Endothelial cell of umbilical vein (primary cell): Measurements from ENCODE around the gene NKIRAS1. TPM values are rescaled to one million over a fixed set of nuclear protein-coding genes. Genes with fewer than 3 reads are reported as not detected.

Experiments
- Bru-seq: library from RNA; stranded (reverse); fragments of 400-500 nt; gene quantifications from one replicate; lab custom pipeline; 2021; lab: Mats Ljungman, UMichigan
- BruChase-seq, 2 experiments: library from RNA; stranded (reverse); fragments of 400-500 nt; gene quantifications; one replicate each; lab custom pipeline; 2021; lab: Mats Ljungman, UMichigan
- BruUV-seq: library from RNA; stranded (reverse); fragments of 400-500 nt; replicated peaks from 2 replicates; lab custom pipeline; 2021; lab: Mats Ljungman, UMichigan
- CTCF ChIA-PET: fragments of 300-600, 350-600 bp; sonication (Branson Sonifier 250); formaldehyde crosslinking; loops from one replicate; lab custom pipeline; 2021; ENCODE audit warnings: antibody characterized with exemption, inconsistent platforms; lab: Charles Lee
- POLR2A ChIA-PET: fragments of 300-600, 350-600 bp; sonication (Branson Sonifier 250); formaldehyde crosslinking; loops from one replicate; lab custom pipeline; 2021; ENCODE audit warnings: antibody characterized with exemption, inconsistent platforms; lab: Charles Lee
- DNase-seq: peaks from one replicate; pipeline ENCODE4 v3.0.0-alpha.2; 2011; ENCODE audit warnings: low read depth, low spot score
- FAIRE-seq: peaks from 2 replicates; lab custom pipeline; 2011; peaks lifted over from hg19 to GRCh38; lab: Jason Lieb, UNC
- H2AFZ ChIP-seq: 2 replicates; pipeline ENCODE4 v1.6.0; 2012; ENCODE audit warnings: low read depth, low read length, control low read depth, inconsistent platforms
- H3K27ac ChIP-seq: 2 replicates; pipeline ENCODE4 v1.5.1; 2011; ENCODE audit warnings: low read depth, mild to moderate bottlenecking, control low read depth, low read length, moderate library complexity; ENCODE audit not compliant: insufficient read depth
- H3K27me3 ChIP-seq, 2 experiments: 2 replicates each; pipeline versions ENCODE4 v1.6.0 to v1.6.1; 2011; ENCODE audit warnings: low read length in 2 of 2, mixed read lengths in 1 of 2; ENCODE audit not compliant: control insufficient read depth in 2 of 2, insufficient read depth in 2 of 2
- H3K36me3 ChIP-seq, 2 experiments: 2 replicates in 1 of 2; 3 replicates in 1 of 2; pipeline ENCODE4 v1.5.1; 2011; ENCODE audit warnings: low read length in 2 of 2, mild to moderate bottlenecking in 1 of 2, moderate library complexity in 1 of 2; ENCODE audit not compliant: control insufficient read depth in 2 of 2, insufficient read depth in 2 of 2; ENCODE audit errors: extremely low read depth in 1 of 2
- H3K4me1 ChIP-seq: 3 replicates; pipeline ENCODE4 v1.5.1; 2011; ENCODE audit warnings: mild to moderate bottlenecking, low read length; ENCODE audit not compliant: control insufficient read depth, insufficient read depth; ENCODE audit errors: extremely low read depth
- H3K4me2 ChIP-seq: 2 replicates; pipeline ENCODE4 v1.6.1; 2011; ENCODE audit warnings: low read length, control low read depth, mixed read lengths; ENCODE audit not compliant: insufficient read depth
- H3K4me3 ChIP-seq, 3 experiments: fragments of 200-600 bp in 1 of 3; sonication (generic), shearing (Covaris generic) in 1 of 3; replicated peaks in 1 of 3; 2 replicates each; pipeline ENCODE4 v1.5.1; 2011 to 2016; ENCODE audit warnings: control low read depth in 3 of 3, low read length in 3 of 3, mild to moderate bottlenecking in 2 of 3, inconsistent platforms in 1 of 3, low read depth in 1 of 3, moderate library complexity in 1 of 3; ENCODE audit not compliant: insufficient read depth in 1 of 3
- H3K79me2 ChIP-seq: 2 replicates; pipeline ENCODE4 v1.6.0; 2012; ENCODE audit warnings: low read length, inconsistent platforms; ENCODE audit not compliant: control insufficient read depth, insufficient read depth
- H3K9ac ChIP-seq: replicated peaks from 2 replicates; pipeline ENCODE3; 2011; ENCODE audit warnings: low read length, control low read depth; ENCODE audit not compliant: insufficient read depth; ENCODE audit errors: extremely low read depth
- H3K9me1 ChIP-seq: replicated peaks from 3 replicates; pipeline ENCODE4 v1.6.0; 2011; ENCODE audit warnings: mild to moderate bottlenecking, low read length; ENCODE audit not compliant: control insufficient read depth, insufficient read depth; ENCODE audit errors: extremely low read depth
- H3K9me3 ChIP-seq: replicated peaks from 2 replicates; pipeline ENCODE4 v1.5.1; 2012; ENCODE audit warnings: low read length, inconsistent platforms; ENCODE audit not compliant: control insufficient read depth, insufficient read depth
- H4K20me1 ChIP-seq: replicated peaks from 2 replicates; pipeline ENCODE3; 2011; ENCODE audit warnings: mild to moderate bottlenecking, low read length; ENCODE audit not compliant: control insufficient read depth, insufficient read depth; ENCODE audit errors: extremely low read depth
- EZH2 ChIP-seq: IDR thresholded peaks from 2 replicates; pipeline ENCODE4 v1.6.1; 2012; ENCODE audit warnings: borderline replicate concordance, low read depth, mild to moderate bottlenecking, moderate library complexity, low read length, inconsistent platforms; ENCODE audit not compliant: severe bottlenecking
- FOS ChIP-seq: IDR thresholded peaks from 2 replicates; pipeline ENCODE4 v1.6.1; 2011; ENCODE audit warnings: mild to moderate bottlenecking, low read length, moderate library complexity, borderline replicate concordance; ENCODE audit not compliant: insufficient read depth
- GATA2 ChIP-seq: IDR thresholded peaks from 2 replicates; pipeline ENCODE4 v1.7.0; 2011; ENCODE audit warnings: low read depth, mild to moderate bottlenecking, moderate library complexity, mixed read lengths, low read length; ENCODE audit not compliant: insufficient read length, insufficient read depth
- JUN ChIP-seq: IDR thresholded peaks from 2 replicates; pipeline ENCODE4 v1.6.1; 2011; ENCODE audit warnings: borderline replicate concordance, low read depth; ENCODE audit not compliant: insufficient read length, insufficient read depth
- MYC ChIP-seq: IDR thresholded peaks from one replicate; pipeline ENCODE4 v1.6.1; 2011; ENCODE audit warnings: mild to moderate bottlenecking, low read depth, low read length
- POLR2A ChIP-seq: IDR thresholded peaks from 2 replicates; pipeline ENCODE4 v1.6.1; 2012; ENCODE audit warnings: low read depth, mild to moderate bottlenecking, control low read depth, low read length
- POLR2AphosphoS5 ChIP-seq: IDR thresholded peaks from 2 replicates; pipeline ENCODE4 v1.6.1; 2012; ENCODE audit warnings: low read depth, mild to moderate bottlenecking, control low read depth, low read length, moderate library complexity; ENCODE audit not compliant: insufficient read depth
- dilution Hi-C: fragments of 300-500 bp; cut with MboI; formaldehyde crosslinking; loops from one replicate; pipeline ENCODE4 v1.15.0; 2019; ENCODE audit warnings: low sequenced_read_pairs; ENCODE audit not compliant: extremely low pct_ligation_motif_present
- intact Hi-C: fragments of 100-400 bp; cut with micrococcal nuclease; formaldehyde crosslinking; loops from one replicate; pipeline ENCODE4 v1.10.0; 2022
- long read RNA-seq: library from polyadenylated mRNA; stranded (forward); transcript quantifications from one replicate; pipeline ENCODE4 v2.0.0, GENCODE V29; 2021
- polyA minus RNA-seq, 3 experiments: library from RNA; depleted of rRNA, polyadenylated mRNA; stranded (reverse); fragments of >200 nt; gene quantifications; 1 replicate in 1 of 3; 2 replicates in 2 of 3; pipeline ENCODE4 v1.2.3, GENCODE V29; 2011
- polyA plus RNA-seq, 4 experiments: library from polyadenylated mRNA; depleted of rRNA in 3 of 4; stranded (reverse) in 3 of 4; unstranded in 1 of 4; fragments of >200 nt; gene quantifications; 2 replicates each; pipeline versions ENCODE4 v1.2.1 to v1.2.3, GENCODE V29; 2011 to 2012; ENCODE audit warnings: missing spikeins in 1 of 4
- total RNA-seq: library from RNA; stranded (reverse); gene quantifications from 2 replicates; pipeline ENCODE4 v1.2.3, GENCODE V29; 2021
- TF ChIP-seq, protein P1 (sequence below), 2 donors: IDR thresholded peaks; 1 replicate in 1 of 2; 2 replicates in 1 of 2; pipeline ENCODE4 v1.5.1; 2011; ENCODE audit warnings: low read length in 2 of 2, mild to moderate bottlenecking in 2 of 2, moderate library complexity in 2 of 2, control low read depth in 1 of 2, inconsistent platforms in 1 of 2, low read depth in 1 of 2; ENCODE audit not compliant: insufficient read depth in 1 of 2; ENCODE audit errors: extremely low read depth in 1 of 2
- TF ChIP-seq, protein P2 (sequence below): IDR thresholded peaks from 2 replicates; pipeline ENCODE4 v1.6.1; 2011; ENCODE audit not compliant: insufficient read depth, insufficient read length

Gene NKIRAS1
- 2.8 and 2.9 TPM in 2 replicates for total RNA-seq
- 1.5 and 2.2 TPM in 2 replicates for polyA plus RNA-seq
- 2.0 and 2.5 TPM in 2 replicates for polyA plus RNA-seq (2011; cell fraction: cytosol; rRNA removed)
- 2.1 and 3.3 TPM in 2 replicates for polyA plus RNA-seq (2011; cell fraction: nucleus; rRNA removed)
- 3.5 and 3.8 TPM in 2 replicates for polyA plus RNA-seq (2012)
- 1.8 TPM in 2 replicates for polyA minus RNA-seq
- polyA minus RNA-seq (2011; cell fraction: cytosol; rRNA and poly(A)+ RNA removed) = 3.3 TPM
- polyA minus RNA-seq (2011; cell fraction: nucleus; rRNA and poly(A)+ RNA removed) = 2.9 and 3.0 TPM in 2 replicates
- percentile 44 among the genes with signal in this experiment for Bru-seq, nascent RNA
- percentile 42 among the genes with signal in this experiment for BruChase-seq, experiment 1, labeled RNA remaining after a 6-hour chase
- BruChase-seq, experiment 2, labeled RNA remaining after a 2-hour chase = percentile 44 among the genes with signal in this experiment
- long read RNA-seq, transcript NKIRAS1-206 (5 exons, 2,014 nt) = major isoform, 9 of 13 reads
- long read RNA-seq, partial matches to known transcripts = 0 of 13 reads
- long read RNA-seq, other reads (novel, unspliced or antisense) = 4 of 13 reads

DNA sequence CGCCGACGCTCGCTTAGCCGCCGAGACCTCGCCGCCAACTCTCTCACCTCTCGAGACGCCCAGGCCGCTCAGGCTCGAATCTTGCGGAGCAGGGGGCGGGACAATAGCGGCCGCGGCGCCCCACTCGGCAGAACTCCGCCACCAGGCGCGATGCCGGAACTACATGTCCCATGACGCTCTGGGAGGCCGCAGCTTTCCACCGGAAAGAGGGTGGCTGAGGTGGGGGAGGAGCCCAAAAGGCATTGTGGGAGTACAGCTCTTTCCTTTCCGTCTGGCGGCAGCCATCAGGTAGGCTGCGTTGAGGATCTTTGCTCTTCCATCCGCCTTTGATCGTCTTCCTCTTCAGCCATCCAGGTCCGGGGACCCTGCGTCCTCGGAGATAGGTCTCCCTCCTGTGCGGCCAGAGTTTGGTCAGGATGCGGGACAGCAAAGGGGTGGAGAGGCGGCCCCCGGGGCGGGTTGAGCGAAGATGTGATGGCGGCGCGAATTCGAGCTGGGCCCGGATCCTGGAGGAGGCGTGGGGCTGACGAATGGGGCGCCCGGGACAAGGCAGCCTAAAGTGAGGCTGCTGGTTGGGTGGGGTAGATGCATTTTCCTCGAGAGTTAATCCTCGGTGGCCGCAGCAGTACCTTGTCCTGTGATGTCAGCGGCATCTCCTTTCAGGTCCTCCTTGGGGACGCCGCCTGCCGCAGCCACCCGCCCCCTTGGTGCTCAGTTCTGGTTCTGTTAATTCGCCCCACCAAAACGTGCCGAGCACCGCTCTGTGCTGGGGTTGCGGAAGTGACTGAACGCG, at the start of gene NKIRAS1, which contains the start of gene RPL15:
Gene NKIRAS1 (minus strand): TSS at position 105 of the 793 bp plus-strand sequence. CDS start 6,086 bp downstream, outside the sequence.
Gene RPL15 (plus strand): TSS at position 247 of the 793 bp plus-strand sequence. CDS start 728 bp downstream, outside the sequence.
- peak within 1 kb of the TSS; percentile 95 for H3K9ac ChIP-seq
- H4K20me1 ChIP-seq = peaks cover 7% of the 10 kb centered on the region
- no peaks in the 10 kb centered on the region for H3K9me3 ChIP-seq
- ChIA-PET CTCF (interaction anchor here (0.7 to 2.1 kb wide), 8 partner anchors 13 to 167 kb away, joined by 3 to 13 read pairs (median 3); no protein-coding TSS in a partner anchor), POLR2A (interaction anchor here (0.6 to 2.4 kb wide), 45 partner anchors 9 to 765 kb away, joined by 3 to 21 read pairs (median 5); no protein-coding TSS in a partner anchor)
- H3K4me3 ChIP-seq = peak within 1 kb of the TSS; percentile 93 to 100 (median 98)
- peaks cover 17% of the 10 kb centered on the region for H3K4me1 ChIP-seq
- intact Hi-C loops (loop anchor here (1.0 to 2.0 kb wide), 3 partner anchors 28 to 76 kb away; partner anchors contain the start of gene NR1D2), dilution Hi-C loops (no loop called here)
- H3K9me1 ChIP-seq = no peaks in the 10 kb centered on the region
- TF ChIP-seq, protein P1, sequence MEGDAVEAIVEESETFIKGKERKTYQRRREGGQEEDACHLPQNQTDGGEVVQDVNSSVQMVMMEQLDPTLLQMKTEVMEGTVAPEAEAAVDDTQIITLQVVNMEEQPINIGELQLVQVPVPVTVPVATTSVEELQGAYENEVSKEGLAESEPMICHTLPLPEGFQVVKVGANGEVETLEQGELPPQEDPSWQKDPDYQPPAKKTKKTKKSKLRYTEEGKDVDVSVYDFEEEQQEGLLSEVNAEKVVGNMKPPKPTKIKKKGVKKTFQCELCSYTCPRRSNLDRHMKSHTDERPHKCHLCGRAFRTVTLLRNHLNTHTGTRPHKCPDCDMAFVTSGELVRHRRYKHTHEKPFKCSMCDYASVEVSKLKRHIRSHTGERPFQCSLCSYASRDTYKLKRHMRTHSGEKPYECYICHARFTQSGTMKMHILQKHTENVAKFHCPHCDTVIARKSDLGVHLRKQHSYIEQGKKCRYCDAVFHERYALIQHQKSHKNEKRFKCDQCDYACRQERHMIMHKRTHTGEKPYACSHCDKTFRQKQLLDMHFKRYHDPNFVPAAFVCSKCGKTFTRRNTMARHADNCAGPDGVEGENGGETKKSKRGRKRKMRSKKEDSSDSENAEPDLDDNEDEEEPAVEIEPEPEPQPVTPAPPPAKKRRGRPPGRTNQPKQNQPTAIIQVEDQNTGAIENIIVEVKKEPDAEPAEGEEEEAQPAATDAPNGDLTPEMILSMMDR (IDR thresholded peaks at IDR 0.05; ENCODE audit: extremely low read depth in 1 of 2, insufficient read depth in 1 of 2, low read depth in 1 of 2, low read length in 2 of 2) = peak in 1 of 2 donors; percentile 43
- TF ChIP-seq MYC (peak; percentile 71), GATA2 (no peak), FOS (no peak), POLR2A (peak; percentile 99), POLR2AphosphoS5 (peak; percentile 98), EZH2 (no peak), JUN (no peak)
- TF ChIP-seq, protein P2, sequence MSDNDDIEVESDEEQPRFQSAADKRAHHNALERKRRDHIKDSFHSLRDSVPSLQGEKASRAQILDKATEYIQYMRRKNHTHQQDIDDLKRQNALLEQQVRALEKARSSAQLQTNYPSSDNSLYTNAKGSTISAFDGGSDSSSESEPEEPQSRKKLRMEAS = peak; percentile 27
- peak within 1 kb of the TSS; percentile 98 for H3K4me2 ChIP-seq
- H3K27ac ChIP-seq = peak within 1 kb of the TSS; percentile 79
- DNase-seq (peak; percentile 97), FAIRE-seq (peak; percentile 92)
- peak within 1 kb of the TSS; percentile 80 for H2AFZ ChIP-seq
- H3K36me3 ChIP-seq = peaks cover 9 to 11% of the 10 kb centered on the region in 2 experiments
- peaks cover 23% of the 10 kb centered on the region for H3K79me2 ChIP-seq
- BruUV-seq = TSS peak; percentile 49
- no peaks in the 10 kb centered on the region for H3K27me3 ChIP-seq
